Ishikawa (cell line): Measurements from ENCODE around the gene PTGFRN.

Experiments
- MAX ChIP-seq: IDR thresholded peaks from 2 replicates; pipeline ENCODE4 v1.6.1; 2012
- YY1 ChIP-seq: IDR thresholded peaks from 2 replicates; pipeline ENCODE4 v1.6.1; 2012; ENCODE audit warnings: low read depth

- no peak for TF ChIP-seq MAX
- no peak for TF ChIP-seq YY1
Observed at GRCh38 chr1:116920211-116920610, 10.5 kb downstream of the PTGFRN start.
